Embryonic facial prominence (tissue), 1 donor: ENCODE data around the gene PAIP2B.
"Not testable (repeated sequence)": the region's sequence is repeated elsewhere in the genome, so short reads cannot be mapped to it uniquely, and the experiment has no call there.

Experiments
- DNase-seq: peaks from one replicate; pipeline ENCODE4 v3.0.0-alpha.2; 2016; ENCODE audit errors: extremely low spot score

PAIP2B gene, protein sequence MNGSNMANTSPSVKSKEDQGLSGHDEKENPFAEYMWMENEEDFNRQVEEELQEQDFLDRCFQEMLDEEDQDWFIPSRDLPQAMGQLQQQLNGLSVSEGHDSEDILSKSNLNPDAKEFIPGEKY

GRCh38 chr2:71226965-71227560, at the start of gene PAIP2B:
Gene PAIP2B (minus strand): TSS chr2:71227103. CDS start chr2:71202589, 24,514 bp downstream.
- DNase-seq = peak; percentile 98

DNA sequence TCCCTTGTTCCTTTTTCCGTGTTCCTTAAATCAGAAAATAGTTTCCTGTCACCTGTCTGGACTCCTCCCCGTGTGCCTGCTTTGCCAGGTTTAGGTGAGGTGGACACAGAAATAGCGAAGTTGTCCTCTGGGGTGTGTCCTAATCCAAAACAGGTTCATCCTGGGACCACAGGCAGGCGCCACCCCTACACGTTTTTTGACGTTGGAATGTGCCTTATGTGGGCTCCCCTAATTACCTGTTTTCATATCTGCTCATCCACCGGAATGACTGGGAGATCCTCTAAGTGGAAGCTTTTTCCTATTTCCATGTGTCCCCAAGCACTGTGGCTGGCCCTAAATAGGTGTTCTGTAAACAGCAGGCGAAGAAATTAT, 49.0 kb upstream of the PAIP2B start:
- DNase-seq = no peak

- DNase-seq = no peak
Measured at GRCh38 chr2:71269511-71270090, 42.7 kb upstream of the PAIP2B start.

DNA sequence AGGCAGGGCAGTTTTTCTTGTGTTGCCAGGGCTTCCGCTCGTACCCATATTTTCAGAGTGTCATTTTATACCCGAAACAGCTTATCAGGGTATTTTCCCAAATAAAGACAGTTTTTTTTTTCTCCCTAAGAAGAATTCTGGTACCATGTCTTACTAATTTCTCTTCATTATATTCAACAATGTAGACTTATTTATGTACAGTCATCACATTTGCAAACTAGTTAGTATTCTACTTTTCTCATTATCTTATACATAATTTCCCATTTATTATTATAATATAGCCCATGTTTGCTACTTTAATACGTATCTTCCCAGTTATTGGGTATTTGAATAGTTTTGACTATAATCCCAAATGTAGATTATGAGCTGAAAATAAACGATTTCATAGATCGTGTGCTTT, 36.5 kb upstream of the PAIP2B start:
- no peak for DNase-seq

- no peak for DNase-seq
Measured at GRCh38 chr2:71261534-71261933, 34.6 kb upstream of the PAIP2B start.

GRCh38 chr2:71256421-71256820, 29.5 kb upstream of the PAIP2B start:
- no peak for DNase-seq

- no peak for DNase-seq
Measured at GRCh38 chr2:71254776-71255175, 27.9 kb upstream of the PAIP2B start.

DNA sequence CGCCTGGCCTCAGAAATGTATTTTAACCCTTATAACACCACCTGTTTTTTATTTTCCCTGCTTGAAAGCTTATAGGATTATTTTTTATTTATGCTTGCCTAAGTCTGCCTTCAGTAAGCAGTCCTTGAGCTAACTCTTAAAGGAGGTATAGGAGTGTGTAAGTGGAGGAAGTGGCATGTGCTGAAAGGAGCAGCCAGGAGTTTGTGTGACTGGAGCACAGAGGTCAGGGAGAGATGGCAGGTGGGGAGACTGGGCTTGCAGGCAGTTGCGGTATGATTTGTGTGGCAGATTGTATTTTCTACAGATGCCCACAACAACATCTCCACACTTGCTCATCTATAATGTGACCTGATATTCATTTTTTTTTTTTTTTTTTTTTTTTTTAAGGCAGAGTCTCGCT, 27.2 kb upstream of the PAIP2B start:
- no peak for DNase-seq

DNA sequence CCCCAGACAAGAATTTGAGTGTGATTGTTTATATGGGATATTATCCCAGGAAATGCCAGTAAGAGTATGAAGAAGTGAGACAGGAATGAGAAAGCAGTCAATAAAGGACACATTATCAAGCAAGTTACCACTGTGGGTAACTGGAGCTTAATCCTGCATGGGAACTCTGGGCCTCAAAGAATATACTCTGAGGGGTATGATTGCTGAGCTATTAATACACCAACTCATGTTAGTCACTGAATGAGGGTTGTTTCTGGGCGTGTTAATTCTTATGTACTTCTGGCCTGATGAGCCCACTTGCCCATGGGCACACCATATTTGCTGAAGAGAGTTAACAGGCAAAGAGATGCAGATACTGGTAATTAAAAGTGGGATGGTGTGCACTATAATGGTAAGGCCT, 26.6 kb upstream of the PAIP2B start:
- no peak for DNase-seq

DNA sequence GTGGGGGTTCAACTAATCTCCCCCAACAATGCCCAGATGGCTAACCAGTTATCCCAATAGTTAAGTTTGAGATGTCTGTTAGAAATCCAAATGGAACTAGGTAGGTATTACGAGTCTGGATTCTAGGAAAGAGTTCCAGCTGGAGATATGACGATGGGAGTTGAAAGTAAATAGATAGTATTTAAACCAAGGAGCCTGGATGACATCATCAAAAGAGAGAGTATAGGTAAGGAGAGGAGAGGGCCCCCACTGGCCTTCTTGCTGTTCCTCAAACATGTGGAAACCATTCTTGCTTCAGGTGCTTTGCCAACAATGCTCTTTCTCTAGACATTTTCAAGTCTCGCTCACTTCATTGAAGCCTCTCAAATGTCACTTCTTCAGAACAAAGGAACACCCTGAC, 26.0 kb upstream of the PAIP2B start:
- no peak for DNase-seq

- no peak for DNase-seq
Measured at GRCh38 chr2:71250935-71251334, 24.0 kb upstream of the PAIP2B start.

- DNase-seq = no peak
Measured at GRCh38 chr2:71244302-71244660, 17.4 kb upstream of the PAIP2B start.

- no peak for DNase-seq
Measured at GRCh38 chr2:71243634-71244301, 16.9 kb upstream of the PAIP2B start.

DNA sequence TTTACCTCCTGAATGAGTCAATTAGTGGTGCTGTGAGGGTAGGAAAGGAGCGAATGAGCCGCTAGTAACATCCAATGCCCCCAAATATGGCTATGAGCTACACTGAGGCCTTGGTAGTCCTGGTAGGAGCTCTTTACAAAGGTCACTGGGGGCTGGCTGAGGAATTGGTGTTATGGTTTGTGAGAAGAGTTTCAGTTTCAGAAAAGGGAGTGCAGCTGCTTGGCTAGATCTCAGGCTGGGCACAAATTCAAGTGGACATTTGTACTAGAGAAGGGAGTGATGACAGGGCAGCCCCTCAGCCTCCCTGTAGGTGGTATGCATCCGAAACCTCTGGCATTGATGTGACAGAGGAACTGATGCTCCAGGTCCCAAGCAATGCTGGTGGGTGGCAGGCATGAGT, 13.9 kb upstream of the PAIP2B start:
- DNase-seq = no peak

DNA sequence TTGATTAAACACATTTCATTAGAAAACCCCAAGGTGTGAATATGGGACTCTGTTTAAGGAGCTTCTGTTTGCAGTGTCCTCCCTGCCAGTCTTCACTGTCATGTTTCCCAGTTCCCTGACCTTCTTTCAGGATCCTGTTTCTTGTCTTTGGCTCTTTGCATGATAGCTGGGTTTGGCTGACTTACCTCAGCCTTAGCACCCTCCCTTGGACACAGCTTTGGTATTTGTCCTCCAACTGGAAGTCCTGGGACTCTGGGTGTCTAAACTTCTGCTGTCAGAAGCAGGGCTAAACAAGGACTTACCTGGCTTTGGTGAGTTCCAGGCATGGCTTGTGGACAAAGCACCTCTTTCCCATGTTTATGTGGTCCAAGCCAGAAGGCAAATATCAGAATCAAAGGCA, 11.2 kb upstream of the PAIP2B start:
- DNase-seq = no peak

DNA sequence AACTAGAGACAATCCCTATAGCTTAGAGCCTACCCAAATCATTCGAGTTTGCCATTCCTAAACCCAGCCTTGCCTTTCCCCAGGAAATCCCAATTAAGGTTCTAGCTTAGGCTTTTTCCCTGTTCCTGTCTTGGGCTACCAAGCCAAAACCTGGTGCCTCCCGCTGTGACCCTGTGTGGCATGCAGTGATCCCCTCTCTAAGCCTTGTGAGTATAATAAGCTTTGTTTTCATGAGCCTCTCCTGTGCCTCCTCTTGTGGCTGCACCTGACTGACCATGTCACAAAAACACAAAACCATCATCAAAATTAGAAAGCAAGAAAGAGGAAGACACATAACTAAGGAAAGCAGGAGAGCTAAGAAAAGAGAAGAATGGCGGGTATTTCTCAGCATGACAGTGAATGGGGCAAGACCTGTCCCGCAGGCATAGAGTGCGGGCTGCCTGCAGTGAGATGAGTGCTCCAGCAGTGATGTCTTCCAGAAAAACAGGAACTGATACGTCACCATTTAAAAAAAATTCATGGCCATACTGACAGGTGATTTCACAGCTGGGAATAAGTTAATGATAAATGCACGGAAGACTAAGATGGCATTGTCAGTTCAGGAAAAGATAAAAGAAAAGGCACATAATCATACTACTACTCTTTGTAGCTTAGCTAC, 9.2 kb upstream of the PAIP2B start:
- DNase-seq = no peak

DNA sequence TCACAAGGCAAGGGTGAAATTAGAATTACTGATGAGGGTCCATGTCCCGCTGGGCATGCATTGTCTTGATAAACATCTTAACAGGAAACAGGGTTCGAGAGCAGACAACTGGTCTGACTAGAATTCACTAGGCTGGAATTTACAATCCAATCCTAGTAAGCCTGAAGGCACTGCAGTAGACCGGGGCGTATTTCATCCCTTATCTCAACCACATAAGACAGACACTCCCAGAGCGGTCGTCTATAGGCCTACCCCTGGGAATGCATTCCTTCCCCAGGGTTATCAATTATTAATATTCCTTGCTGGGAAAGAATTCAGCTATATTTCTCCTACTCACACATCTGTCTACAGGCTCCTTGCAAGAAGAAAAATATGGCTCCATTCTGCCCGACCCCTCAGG, 6.2 kb upstream of the PAIP2B start:
- DNase-seq = not testable (repeated sequence)

GRCh38 chr2:71226096-71226964, 573 bp downstream of the PAIP2B start:
- no peak for DNase-seq

- DNase-seq = no peak
Measured at GRCh38 chr2:71224935-71225334, 2.0 kb downstream of the PAIP2B start.

- DNase-seq = no peak
Measured at GRCh38 chr2:71224457-71224856, 2.4 kb downstream of the PAIP2B start.

DNA sequence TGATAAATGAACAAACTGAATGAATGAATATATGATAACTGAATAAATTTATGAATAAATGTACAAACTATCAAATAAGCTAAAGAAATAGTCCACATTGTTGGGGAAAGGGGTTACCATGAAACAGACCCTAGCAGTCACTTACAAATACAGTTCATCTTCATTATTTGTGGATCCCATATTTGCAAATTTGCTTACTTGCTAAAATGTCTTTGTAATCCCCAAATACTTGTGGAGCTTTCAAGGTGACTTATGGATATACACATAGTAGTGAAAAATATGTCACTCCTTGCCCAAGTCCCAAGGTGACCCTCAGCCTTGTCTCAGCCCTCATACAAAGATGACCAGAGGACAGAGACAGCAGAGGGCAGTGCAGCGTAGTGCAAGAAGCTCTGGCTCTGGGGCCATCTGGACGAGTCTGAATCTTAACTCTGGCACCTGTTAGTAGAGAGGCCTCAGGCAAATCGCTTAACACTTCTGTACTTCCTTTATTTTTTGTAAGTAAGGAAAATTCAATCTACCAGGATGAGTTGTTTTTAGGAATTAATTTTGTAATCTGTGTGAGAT, 3.1 kb downstream of the PAIP2B start:
- no peak for DNase-seq
